ENCODE results near the gene CRYBG1.

DNA sequence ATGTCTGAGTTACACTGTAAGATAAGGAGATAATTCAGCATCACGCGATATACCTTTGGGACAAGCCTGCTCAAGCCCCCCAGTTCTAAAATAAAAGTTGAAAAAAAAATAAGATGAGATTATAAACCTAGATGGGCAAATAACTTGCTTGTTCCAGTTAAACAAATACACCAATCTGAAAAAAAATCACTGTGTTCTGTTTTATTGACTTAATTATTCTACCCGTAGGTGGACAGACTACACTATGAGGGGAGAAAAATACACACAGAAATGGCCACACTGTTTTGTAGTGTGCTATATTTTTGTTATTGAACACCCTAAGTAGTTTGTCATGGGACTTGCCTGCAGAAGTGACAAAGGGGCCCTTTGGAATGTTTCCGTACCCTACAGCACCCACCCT lies 70.9 kb downstream of the CRYBG1 start:
- TF ChIP-seq, protein P1, sequence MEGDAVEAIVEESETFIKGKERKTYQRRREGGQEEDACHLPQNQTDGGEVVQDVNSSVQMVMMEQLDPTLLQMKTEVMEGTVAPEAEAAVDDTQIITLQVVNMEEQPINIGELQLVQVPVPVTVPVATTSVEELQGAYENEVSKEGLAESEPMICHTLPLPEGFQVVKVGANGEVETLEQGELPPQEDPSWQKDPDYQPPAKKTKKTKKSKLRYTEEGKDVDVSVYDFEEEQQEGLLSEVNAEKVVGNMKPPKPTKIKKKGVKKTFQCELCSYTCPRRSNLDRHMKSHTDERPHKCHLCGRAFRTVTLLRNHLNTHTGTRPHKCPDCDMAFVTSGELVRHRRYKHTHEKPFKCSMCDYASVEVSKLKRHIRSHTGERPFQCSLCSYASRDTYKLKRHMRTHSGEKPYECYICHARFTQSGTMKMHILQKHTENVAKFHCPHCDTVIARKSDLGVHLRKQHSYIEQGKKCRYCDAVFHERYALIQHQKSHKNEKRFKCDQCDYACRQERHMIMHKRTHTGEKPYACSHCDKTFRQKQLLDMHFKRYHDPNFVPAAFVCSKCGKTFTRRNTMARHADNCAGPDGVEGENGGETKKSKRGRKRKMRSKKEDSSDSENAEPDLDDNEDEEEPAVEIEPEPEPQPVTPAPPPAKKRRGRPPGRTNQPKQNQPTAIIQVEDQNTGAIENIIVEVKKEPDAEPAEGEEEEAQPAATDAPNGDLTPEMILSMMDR (conservative IDR thresholded peaks at IDR 0.05): no peak
- no peak for TF ChIP-seq ZFX (IDR thresholded peaks at IDR 0.05)
